K562 (cell line): Measurements from ENCODE around the gene RIC3. TPM values are rescaled to one million over a fixed set of nuclear protein-coding genes. Genes with fewer than 3 reads are reported as not detected.

Source experiments
- ATAC-seq: fragments of 200-7000 bp; cut with Tn5 transposase; 3 replicates; pipeline ENCODE4 v1.9.1; 2020; ENCODE audit warnings: moderate library complexity
- BruUV-seq: library from RNA; stranded (reverse); fragments of 400-500 nt; replicated peaks from 2 replicates; lab custom pipeline; 2021; lab: Mats Ljungman, UMichigan
- CTCF ChIA-PET: fragments of 300-600 bp; formaldehyde crosslinking; extraction: SDS; loops from one replicate; lab custom pipeline; 2021; ENCODE audit warnings: low intra/inter-chr PET ratio; lab: Yijun Ruan, JAX
- POLR2A ChIA-PET: fragments of 300-600, 350-650 bp; sonication (Branson Sonifier 250); formaldehyde crosslinking; extraction: SDS; loops from one replicate; lab custom pipeline; 2021; ENCODE audit warnings: antibody characterized with exemption, inconsistent platforms; lab: Yijun Ruan, JAX
- DNase-seq, 4 experiments: peaks; one replicate each; pipeline versions ENCODE4 v3.0.0 to v3.0.0-alpha.2; 2011 to 2018; ENCODE audit warnings: low spot score in 3 of 4, mixed read lengths in 3 of 4; ENCODE audit errors: extremely low read depth in 1 of 4
- FAIRE-seq: peaks from 2 replicates; lab custom pipeline; 2011; peaks lifted over from hg19 to GRCh38; lab: Jason Lieb, UNC
- H2AFZ ChIP-seq: 2 replicates; pipeline ENCODE4 v1.6.0; 2011; ENCODE audit warnings: low read depth, low read length, control low read depth, inconsistent platforms
- H3K27ac ChIP-seq: fragments of 200-600 bp; 3 replicates; pipeline ENCODE4 v1.8.0; 2011; ENCODE audit warnings: low read depth, mild to moderate bottlenecking, control low read depth, inconsistent platforms, low read length, moderate library complexity, mixed read lengths; ENCODE audit errors: extremely low read depth
- H3K27me3 ChIP-seq, 2 experiments: fragments of 300-600 bp in 1 of 2; 2 replicates in 1 of 2; 3 replicates in 1 of 2; pipeline versions ENCODE4 v1.6.0 to v1.8.0; 2011; ENCODE audit warnings: inconsistent platforms in 2 of 2, low read length in 2 of 2, mild to moderate bottlenecking in 1 of 2, mixed read lengths in 1 of 2, moderate library complexity in 1 of 2; ENCODE audit not compliant: control insufficient read depth in 2 of 2, insufficient read depth in 2 of 2
- H3K36me3 ChIP-seq: fragments of 300-600 bp; 3 replicates; pipeline ENCODE4 v1.8.0; 2011; ENCODE audit warnings: mild to moderate bottlenecking, low read length, inconsistent platforms; ENCODE audit not compliant: control insufficient read depth, insufficient read depth
- H3K4me1 ChIP-seq, 2 experiments: fragments of 200-600 bp in 1 of 2; replicated peaks in 1 of 2; 2 replicates in 1 of 2; 3 replicates in 1 of 2; pipeline versions ENCODE4 v1.5.1 to v1.8.0; 2011; ENCODE audit warnings: inconsistent platforms in 2 of 2, low read length in 2 of 2, mild to moderate bottlenecking in 1 of 2, mixed read lengths in 1 of 2, moderate library complexity in 1 of 2; ENCODE audit not compliant: control insufficient read depth in 2 of 2, insufficient read depth in 2 of 2
- H3K4me2 ChIP-seq: 2 replicates; pipeline ENCODE4 v1.6.1; 2011; ENCODE audit warnings: low read length, control low read depth, inconsistent platforms, mixed read lengths; ENCODE audit not compliant: insufficient read depth
- H3K4me3 ChIP-seq: fragments of 200-600 bp; sonication (generic), shearing (Covaris generic); 2 replicates; pipeline ENCODE4 v1.5.1; 2016; ENCODE audit warnings: control low read depth, inconsistent platforms
- H3K79me2 ChIP-seq: fragments of 200-600 bp; 3 replicates; pipeline ENCODE4 v1.8.0; 2011; ENCODE audit warnings: low read length, inconsistent platforms; ENCODE audit not compliant: control insufficient read depth, insufficient read depth
- H3K9ac ChIP-seq, 2 experiments: 2 replicates each; pipeline versions ENCODE4 v1.6.0 to v1.6.1; 2011; ENCODE audit warnings: low read depth in 2 of 2, low read length in 2 of 2, control low read depth in 1 of 2, inconsistent platforms in 1 of 2, mild to moderate bottlenecking in 1 of 2, mixed read lengths in 1 of 2; ENCODE audit not compliant: insufficient read depth in 1 of 2
- H3K9me1 ChIP-seq: one replicate; pipeline ENCODE4 v1.6.0; 2011; ENCODE audit warnings: inconsistent platforms, mild to moderate bottlenecking, low read length, moderate library complexity; ENCODE audit not compliant: control insufficient read depth, insufficient read depth
- H3K9me3 ChIP-seq: replicated peaks from 2 replicates; pipeline ENCODE4 v1.5.1; 2011; ENCODE audit warnings: low read depth, low read length, inconsistent platforms; ENCODE audit not compliant: control insufficient read depth, insufficient read depth
- H4K20me1 ChIP-seq: replicated peaks from 2 replicates; pipeline ENCODE4 v1.6.1; 2011; ENCODE audit warnings: low read length, inconsistent platforms, mixed read lengths; ENCODE audit not compliant: control insufficient read depth, insufficient read depth
- KAT2B ChIP-seq: IDR thresholded peaks from one replicate; pipeline ENCODE4 v1.6.1; 2012; ENCODE audit warnings: low read depth, mild to moderate bottlenecking, control low read depth, inconsistent platforms, low read length, moderate library complexity
- ZKSCAN1 ChIP-seq: fragments of 150-350 bp; IDR thresholded peaks from 2 replicates; pipeline ENCODE4 v1.6.1; 2016; ENCODE audit warnings: low read depth, low read length
- WGBS: fragments of 100-300 bp; shearing (Covaris generic); methylation state at CpG from one replicate; pipeline ENCODE4 v1.1.6; 2016; ENCODE audit warnings: low coverage, mixed read lengths; ENCODE audit not compliant: insufficient coverage; ENCODE audit errors: missing lambda C conversion rate; 5-methylcytosine and 5-hydroxymethylcytosine counted together
- in situ Hi-C: fragments of 300-500 bp; cut with MboI; formaldehyde crosslinking; loops from 4 replicates; pipeline ENCODE4 v1.15.0; 2018; ENCODE audit warnings: inconsistent platforms, mixed read lengths
- intact Hi-C: fragments of 100-400 bp; cut with micrococcal nuclease; formaldehyde crosslinking; loops from 2 replicates; pipeline ENCODE4 v1.14.2; 2022
- polyA plus RNA-seq, 8 experiments: library from polyadenylated mRNA; depleted of rRNA in 4 of 8; stranded (reverse) in 5 of 8; unstranded in 3 of 8; fragments of >200 nt; fragmentation: Nextera tagmentation in 2 of 8; fragmentation: Illumina TruSeq in 1 of 8; extraction: Ambion mirVana in 2 of 8; extraction: Trizol in 1 of 8; gene quantifications; 2 replicates each; pipeline versions ENCODE4 v1.2.1 to v1.2.3, GENCODE V29; 2011 to 2014; ENCODE audit warnings: inconsistent platforms in 1 of 8, missing spikeins in 1 of 8
- total RNA-seq, 7 experiments: library from RNA; depleted of rRNA in 6 of 7; stranded (reverse); fragments of >200 nt in 6 of 7; fragmentation: Illumina TruSeq in 2 of 7; extraction: Trizol in 2 of 7; gene quantifications; 2 replicates each; pipeline versions ENCODE4 v1.2.1 to v1.2.3, GENCODE V29; 2011 to 2021; ENCODE audit warnings: low replicate concordance in 1 of 7
- TF ChIP-seq, protein P1 (sequence below): sonication (generic); formaldehyde crosslinking; IDR thresholded peaks from 2 replicates; pipeline ENCODE4 v1.8.0; 2023; ENCODE audit warnings: missing genetic modification reagents, mild to moderate bottlenecking, borderline replicate concordance
- TF ChIP-seq, protein P2 (sequence below), 3 experiments: IDR thresholded peaks in 2 of 3; conservative IDR thresholded peaks in 1 of 3; 2 replicates each; pipeline ENCODE4 v1.5.1; 2011 to 2012; ENCODE audit warnings: low read length in 3 of 3, mild to moderate bottlenecking in 3 of 3, control low read depth in 2 of 3, improper control_type of control experiment in 1 of 3, inconsistent platforms in 1 of 3, low read depth in 1 of 3, mixed read lengths in 1 of 3, moderate library complexity in 1 of 3; ENCODE audit not compliant: insufficient read depth in 2 of 3

Gene RIC3
- total and polyA plus RNA-seq, 9 of the 15 experiments (the other 6 are each of a cell fraction or from before 2014, with no cell fraction given): 0.03 to 0.16 (median 0.05) TPM; not detected in 4

GRCh38 chr11:8092587-8093424 lies 76.0 kb downstream of the RIC3 start:
- H3K4me3 ChIP-seq: no peak overlapping the region
- intact Hi-C loops: loop anchor here (1.0 to 10.0 kb wide), 3 partner anchors 87 to 996 kb away; partner anchors contain the start of gene OVCH2
- no peaks in the 10 kb centered on the region for H3K9me3 ChIP-seq
- ChIA-PET CTCF (interaction anchor here (0.6 to 1.5 kb wide), 3 partner anchors 60 to 92 kb away, joined by 3 to 4 read pairs (median 3); no protein-coding TSS in a partner anchor), POLR2A (interaction anchor here (0.6 to 1.7 kb wide), 2 partner anchors 12 to 14 kb away, joined by 3 to 4 read pairs; no protein-coding TSS in a partner anchor)
- peak; percentile 94 for ATAC-seq
- no peaks in the 10 kb centered on the region for H4K20me1 ChIP-seq
- H2AFZ ChIP-seq: peak overlapping the region; percentile 87
- 3% methylated on average over 11 of the region's 11 CpGs for WGBS
- H3K27me3 ChIP-seq: peaks cover 0 to 51% of the 10 kb centered on the region in 2 experiments; a peak in 3 of 5 replicates
- no TSS peak for BruUV-seq
- in situ Hi-C loops: loop anchor here (10.0 kb wide), 1 partner anchor 198 kb away; no protein-coding TSS in a partner anchor
- peak; percentile 73 to 88 (median 82) for DNase-seq
- no peaks in the 10 kb centered on the region for H3K36me3 ChIP-seq
- peak; percentile 82 for FAIRE-seq
- no peak overlapping the region for H3K9ac ChIP-seq
- H3K79me2 ChIP-seq: no peaks in the 10 kb centered on the region
- no peaks in the 10 kb centered on the region for H3K9me1 ChIP-seq
- peaks cover 0 to 3% of the 10 kb centered on the region in 2 experiments; a peak in 2 of 5 replicates for H3K4me1 ChIP-seq
- no peak overlapping the region for H3K27ac ChIP-seq
- H3K4me2 ChIP-seq: peak overlapping the region; percentile 34; the same call in 1 of the 2 replicates
- TF ChIP-seq, protein P1, sequence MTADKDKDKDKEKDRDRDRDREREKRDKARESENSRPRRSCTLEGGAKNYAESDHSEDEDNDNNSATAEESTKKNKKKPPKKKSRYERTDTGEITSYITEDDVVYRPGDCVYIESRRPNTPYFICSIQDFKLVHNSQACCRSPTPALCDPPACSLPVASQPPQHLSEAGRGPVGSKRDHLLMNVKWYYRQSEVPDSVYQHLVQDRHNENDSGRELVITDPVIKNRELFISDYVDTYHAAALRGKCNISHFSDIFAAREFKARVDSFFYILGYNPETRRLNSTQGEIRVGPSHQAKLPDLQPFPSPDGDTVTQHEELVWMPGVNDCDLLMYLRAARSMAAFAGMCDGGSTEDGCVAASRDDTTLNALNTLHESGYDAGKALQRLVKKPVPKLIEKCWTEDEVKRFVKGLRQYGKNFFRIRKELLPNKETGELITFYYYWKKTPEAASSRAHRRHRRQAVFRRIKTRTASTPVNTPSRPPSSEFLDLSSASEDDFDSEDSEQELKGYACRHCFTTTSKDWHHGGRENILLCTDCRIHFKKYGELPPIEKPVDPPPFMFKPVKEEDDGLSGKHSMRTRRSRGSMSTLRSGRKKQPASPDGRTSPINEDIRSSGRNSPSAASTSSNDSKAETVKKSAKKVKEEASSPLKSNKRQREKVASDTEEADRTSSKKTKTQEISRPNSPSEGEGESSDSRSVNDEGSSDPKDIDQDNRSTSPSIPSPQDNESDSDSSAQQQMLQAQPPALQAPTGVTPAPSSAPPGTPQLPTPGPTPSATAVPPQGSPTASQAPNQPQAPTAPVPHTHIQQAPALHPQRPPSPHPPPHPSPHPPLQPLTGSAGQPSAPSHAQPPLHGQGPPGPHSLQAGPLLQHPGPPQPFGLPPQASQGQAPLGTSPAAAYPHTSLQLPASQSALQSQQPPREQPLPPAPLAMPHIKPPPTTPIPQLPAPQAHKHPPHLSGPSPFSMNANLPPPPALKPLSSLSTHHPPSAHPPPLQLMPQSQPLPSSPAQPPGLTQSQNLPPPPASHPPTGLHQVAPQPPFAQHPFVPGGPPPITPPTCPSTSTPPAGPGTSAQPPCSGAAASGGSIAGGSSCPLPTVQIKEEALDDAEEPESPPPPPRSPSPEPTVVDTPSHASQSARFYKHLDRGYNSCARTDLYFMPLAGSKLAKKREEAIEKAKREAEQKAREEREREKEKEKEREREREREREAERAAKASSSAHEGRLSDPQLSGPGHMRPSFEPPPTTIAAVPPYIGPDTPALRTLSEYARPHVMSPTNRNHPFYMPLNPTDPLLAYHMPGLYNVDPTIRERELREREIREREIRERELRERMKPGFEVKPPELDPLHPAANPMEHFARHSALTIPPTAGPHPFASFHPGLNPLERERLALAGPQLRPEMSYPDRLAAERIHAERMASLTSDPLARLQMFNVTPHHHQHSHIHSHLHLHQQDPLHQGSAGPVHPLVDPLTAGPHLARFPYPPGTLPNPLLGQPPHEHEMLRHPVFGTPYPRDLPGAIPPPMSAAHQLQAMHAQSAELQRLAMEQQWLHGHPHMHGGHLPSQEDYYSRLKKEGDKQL: no peak
- TF ChIP-seq, protein P2, sequence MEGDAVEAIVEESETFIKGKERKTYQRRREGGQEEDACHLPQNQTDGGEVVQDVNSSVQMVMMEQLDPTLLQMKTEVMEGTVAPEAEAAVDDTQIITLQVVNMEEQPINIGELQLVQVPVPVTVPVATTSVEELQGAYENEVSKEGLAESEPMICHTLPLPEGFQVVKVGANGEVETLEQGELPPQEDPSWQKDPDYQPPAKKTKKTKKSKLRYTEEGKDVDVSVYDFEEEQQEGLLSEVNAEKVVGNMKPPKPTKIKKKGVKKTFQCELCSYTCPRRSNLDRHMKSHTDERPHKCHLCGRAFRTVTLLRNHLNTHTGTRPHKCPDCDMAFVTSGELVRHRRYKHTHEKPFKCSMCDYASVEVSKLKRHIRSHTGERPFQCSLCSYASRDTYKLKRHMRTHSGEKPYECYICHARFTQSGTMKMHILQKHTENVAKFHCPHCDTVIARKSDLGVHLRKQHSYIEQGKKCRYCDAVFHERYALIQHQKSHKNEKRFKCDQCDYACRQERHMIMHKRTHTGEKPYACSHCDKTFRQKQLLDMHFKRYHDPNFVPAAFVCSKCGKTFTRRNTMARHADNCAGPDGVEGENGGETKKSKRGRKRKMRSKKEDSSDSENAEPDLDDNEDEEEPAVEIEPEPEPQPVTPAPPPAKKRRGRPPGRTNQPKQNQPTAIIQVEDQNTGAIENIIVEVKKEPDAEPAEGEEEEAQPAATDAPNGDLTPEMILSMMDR (IDR thresholded peaks at IDR 0.05 in 2 of 3, conservative IDR thresholded peaks at IDR 0.05 in 1 of 3; ENCODE audit: insufficient read depth in 2 of 3, low read depth in 1 of 3, low read length in 3 of 3): peak; percentile 75 to 77 (median 75)
- TF ChIP-seq KAT2B (no peak), ZKSCAN1 (no peak)
